Activated gamma-delta T cell (primary cell): ENCODE data around the gene KIF5B.
"Not testable (repeated sequence)": the region's sequence is repeated elsewhere in the genome, so short reads cannot be mapped to it uniquely, and the experiment has no call there.

ENCODE experiments used
- DNase-seq: peaks from one replicate; lab custom pipeline; 2025; lab: John Stamatoyannopoulos, UW

KIF5B gene

GRCh38 chr10:32007026-32007425 lies 49.2 kb downstream of the KIF5B start:
- DNase-seq, result no peak

DNA sequence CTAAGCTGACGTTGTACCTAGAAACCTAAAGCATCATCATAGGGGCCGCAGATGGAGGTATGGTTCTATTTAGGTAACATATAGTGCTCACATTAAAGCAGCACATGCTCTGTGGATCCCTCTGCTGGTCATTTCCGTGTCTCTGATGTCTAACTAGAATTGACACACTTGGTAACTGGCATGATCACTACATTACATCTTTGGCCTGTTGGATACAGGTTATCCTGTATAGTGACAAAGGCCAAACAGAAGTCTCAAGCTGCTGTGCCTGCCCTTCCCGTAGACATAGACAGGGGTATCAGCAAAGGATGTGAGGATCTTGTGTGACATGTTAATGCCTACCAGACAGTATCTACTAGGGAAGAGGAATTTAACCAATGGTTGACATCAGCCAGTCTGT lies 51.2 kb downstream of the KIF5B start:
- no peak for DNase-seq

GRCh38 chr10:32004161-32004591 lies 52.0 kb downstream of the KIF5B start:
- DNase-seq, result no peak

GRCh38 chr10:32002531-32002930 lies 53.7 kb downstream of the KIF5B start:
- DNase-seq, result no peak

GRCh38 chr10:32000937-32001336 lies 55.3 kb downstream of the KIF5B start:
- DNase-seq, result no peak

DNA sequence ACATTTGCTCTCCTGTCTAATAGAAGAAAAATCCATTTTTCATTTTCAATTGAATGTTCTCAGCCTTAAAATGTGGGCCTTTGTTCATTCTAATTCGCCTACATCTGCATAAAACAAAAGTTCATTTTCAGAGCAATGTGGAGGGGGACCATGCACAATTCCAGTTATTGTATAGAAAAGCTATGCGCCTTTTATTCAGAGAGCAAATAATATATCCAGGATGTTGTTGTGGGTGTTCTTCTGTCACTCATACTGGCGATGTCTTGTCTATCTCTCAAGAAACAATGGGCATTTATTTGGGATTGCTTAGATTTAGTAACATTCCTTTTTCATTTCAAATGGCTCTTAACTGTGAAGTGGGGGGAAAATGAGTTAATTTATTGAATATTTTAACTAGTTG lies 56.4 kb downstream of the KIF5B start:
- no peak for DNase-seq

GRCh38 chr10:31999070-31999660 lies 57.1 kb downstream of the KIF5B start:
- DNase-seq, result no peak

GRCh38 chr10:31994926-31995325 lies 61.3 kb downstream of the KIF5B start:
- no peak for DNase-seq

GRCh38 chr10:31990937-31991336 lies 65.3 kb downstream of the KIF5B start:
- DNase-seq, result no peak

DNA sequence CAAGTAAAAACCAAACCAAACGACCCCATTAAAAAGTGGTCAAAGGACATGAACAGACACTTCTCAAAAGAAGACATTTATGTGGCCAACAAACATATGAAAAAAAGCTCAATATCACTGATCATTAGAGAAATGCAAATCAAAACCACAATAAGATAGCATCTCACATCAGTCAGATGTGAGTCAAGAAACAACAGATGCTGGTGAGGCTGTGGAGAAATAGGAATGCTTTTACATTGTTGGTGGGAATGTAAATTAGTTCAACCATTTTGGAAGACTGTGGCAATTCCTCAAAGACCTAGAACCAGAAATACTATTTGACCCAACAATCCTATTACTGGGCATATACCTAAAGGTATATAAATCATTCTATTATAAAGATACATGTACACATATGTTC lies 68.4 kb downstream of the KIF5B start:
- DNase-seq, result not testable (repeated sequence)

GRCh38 chr10:31982111-31982510 lies 74.1 kb downstream of the KIF5B start:
- DNase-seq, result no peak

DNA sequence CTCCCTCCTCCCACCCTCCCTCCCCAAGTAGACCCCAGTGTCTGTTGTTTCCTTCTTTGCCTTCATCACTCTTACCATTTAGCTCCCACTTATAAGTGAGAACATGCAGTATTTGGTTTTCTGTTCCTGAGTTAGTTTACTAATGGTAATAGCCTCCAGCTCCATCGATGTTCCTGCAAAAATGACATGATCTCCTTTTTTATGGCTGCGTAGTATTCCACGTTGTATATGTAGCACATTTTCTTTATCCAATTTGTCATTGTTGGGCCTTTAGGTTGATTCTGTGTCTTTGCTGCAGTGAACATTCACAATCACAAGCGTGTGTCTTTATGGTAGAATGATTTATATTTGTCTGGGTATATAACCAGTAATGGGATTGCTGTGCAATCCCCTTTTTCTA lies 75.8 kb downstream of the KIF5B start:
- DNase-seq, result no peak

- not testable (repeated sequence) for DNase-seq
Observed at GRCh38 chr10:31979071-31979470, 77.2 kb downstream of the KIF5B start.

DNA sequence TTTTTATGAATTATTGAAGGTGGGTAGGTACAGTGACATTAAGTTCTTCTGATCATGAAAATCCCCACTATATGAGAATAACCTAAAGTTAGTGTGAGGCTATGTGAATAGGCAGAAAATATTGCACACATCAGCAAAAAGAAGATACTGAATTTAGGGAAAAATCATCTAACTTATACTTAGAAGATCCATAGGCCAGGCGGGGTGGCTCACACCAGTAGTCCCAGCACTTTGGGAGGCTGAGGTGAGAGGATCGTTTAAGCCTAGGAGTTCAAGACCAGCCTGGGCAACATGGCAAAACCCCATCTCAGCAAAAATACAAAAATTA lies 78.1 kb downstream of the KIF5B start:
- no peak for DNase-seq

- DNase-seq, result no peak
Observed at GRCh38 chr10:31977440-31978155, 78.6 kb downstream of the KIF5B start.

DNA sequence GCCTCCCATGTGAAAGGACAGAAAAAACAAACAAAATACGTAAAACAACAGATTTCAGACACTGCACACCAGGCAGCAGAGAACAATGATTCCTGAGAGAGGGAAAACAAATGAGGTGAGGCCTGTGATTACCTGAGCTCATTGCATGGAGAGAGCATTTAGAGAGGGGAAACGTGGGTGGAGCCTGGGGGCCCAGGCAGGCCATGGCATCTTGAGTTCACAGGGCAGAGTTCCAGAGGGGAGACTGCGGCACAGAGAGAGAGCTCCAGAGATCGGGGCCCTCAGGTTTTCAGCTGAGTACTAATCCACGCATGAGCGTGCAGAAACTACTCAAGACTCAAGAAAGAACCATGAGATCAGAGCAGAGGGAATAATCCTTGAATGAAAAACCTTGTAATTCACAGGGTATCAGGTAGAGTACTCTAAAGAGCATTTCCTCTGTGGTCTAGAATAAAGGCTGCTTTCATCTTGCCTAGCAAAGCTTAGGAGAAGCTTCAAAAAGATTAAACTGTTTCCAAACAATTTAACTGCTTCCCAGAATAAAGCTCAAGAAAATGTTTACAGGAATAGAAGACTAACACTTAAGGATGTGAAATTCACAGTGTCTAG lies 81.0 kb downstream of the KIF5B start:
- DNase-seq, result no peak

DNA sequence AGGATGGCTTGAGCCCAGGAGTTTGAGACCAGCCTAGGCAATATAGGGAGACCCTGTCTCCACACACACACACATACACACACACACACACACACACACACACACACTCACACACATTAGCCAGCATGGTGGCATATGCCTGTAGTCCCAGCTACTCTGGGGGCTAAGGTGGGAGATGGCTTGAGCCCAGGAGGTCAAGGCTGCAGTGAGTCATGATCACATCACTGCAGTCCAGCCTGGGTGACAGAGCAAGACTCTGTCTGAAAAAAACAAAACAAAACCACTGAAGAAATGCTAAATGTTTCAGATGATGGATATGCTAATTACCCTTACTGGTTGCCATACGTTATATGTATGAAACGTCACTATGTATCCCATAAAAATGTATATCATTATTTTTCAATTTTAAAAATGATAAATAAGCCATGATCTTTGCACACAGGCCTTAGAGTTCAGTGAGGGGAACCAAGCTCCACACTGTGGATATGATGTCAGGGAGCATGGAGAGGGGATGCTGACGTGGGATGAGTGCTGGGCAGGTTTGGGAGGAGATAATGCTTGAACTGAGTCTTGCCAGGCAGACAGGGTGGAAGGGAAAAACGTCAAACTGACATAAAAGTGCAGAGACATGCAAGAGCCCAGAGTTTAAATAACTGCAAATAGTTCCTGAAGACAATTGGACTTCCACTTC lies 81.6 kb downstream of the KIF5B start:
- no peak for DNase-seq

DNA sequence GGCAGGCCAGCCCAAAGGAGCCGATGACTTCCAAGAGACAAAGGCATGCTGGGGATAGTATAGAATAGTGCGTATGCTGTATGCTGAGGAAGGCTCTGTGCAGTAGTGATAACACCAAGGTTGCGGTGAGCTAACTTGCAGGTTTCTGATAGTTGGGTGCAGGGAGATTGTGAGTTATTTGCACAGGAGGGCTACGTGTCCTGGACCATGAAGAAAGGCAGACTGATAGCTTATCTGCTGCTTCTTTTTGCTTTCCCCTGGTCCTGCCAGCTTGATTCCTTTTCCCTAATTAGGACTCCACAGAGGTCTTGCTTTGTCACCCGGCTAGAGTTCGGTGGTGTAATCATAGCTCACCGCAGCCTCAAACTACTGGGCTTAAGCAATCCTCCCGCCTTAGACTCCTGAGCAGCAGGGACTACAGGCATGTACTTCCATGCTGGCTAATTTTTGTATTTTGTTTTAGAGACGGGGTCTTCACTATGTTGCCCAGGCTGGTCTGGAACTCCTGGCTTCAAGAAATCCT lies 83.6 kb downstream of the KIF5B start:
- no peak for DNase-seq

GRCh38 chr10:31969847-31970246 lies 86.4 kb downstream of the KIF5B start:
- not testable (repeated sequence) for DNase-seq

DNA sequence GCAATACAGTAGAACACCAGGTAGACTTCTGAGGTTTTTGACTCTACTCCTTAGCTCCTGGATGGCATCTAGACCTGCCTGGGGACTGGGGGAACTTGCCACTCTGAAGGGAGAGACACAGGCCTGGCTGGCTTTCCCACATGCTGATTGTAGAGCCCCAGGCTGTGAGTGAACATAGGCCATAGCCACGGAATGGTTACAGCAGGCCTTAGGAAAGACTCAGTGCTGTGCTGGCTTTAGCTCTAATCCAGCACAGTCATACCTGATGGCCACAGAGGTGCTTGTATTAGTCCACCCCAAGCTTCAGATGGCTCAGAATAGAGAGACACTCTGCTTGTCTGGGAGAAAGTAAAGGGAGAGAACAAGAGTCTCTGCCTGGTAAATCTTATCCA lies 92.6 kb downstream of the KIF5B start:
- DNase-seq, result no peak

DNA sequence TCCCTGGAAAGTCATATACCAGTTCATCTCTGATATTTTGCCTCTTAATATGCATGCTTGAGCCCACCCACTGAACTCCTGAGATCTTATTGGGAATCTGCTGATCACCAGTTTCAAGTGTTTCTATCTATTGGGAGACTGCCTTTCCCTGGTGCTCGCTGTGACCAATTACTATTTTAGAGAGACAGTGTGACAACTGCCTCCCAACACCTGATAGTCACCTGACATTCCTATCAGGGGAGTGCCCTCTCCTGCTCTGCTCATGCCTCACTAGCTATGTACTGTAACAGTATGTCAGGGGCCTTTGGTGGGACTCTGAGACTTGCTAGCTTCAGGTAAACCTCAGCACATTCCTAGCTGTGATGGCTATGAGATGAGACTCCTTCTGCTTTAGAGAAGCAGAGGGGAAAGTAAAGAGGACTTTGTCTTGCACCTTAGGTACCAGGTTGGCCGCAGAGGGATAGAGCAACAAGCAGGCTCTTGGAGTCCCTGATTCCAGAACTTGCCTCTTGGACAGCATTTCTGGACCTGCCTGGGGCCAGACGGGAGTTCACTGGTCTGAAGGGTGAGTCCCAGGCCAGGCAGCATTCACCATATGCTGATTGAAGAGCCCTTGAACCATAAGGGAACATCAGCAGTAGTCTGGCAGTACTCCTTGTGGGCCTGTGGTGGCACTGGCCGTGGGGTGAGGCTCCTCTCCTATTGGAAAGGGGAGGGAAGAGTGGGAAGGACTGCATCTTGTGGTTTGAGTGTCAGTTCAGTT lies 93.2 kb downstream of the KIF5B start:
- no peak for DNase-seq
